NT2/D1 (cell line): ENCODE measurements around the gene TRPV5.

Source experiments
- YY1 ChIP-seq: IDR thresholded peaks from 2 replicates; pipeline ENCODE4 v1.6.1; 2011; ENCODE audit not compliant: insufficient read length, insufficient read depth
- ZNF274 ChIP-seq: IDR thresholded peaks from 2 replicates; pipeline ENCODE4 v1.6.1; 2011; ENCODE audit warnings: mild to moderate bottlenecking, low read depth, low read length

DNA sequence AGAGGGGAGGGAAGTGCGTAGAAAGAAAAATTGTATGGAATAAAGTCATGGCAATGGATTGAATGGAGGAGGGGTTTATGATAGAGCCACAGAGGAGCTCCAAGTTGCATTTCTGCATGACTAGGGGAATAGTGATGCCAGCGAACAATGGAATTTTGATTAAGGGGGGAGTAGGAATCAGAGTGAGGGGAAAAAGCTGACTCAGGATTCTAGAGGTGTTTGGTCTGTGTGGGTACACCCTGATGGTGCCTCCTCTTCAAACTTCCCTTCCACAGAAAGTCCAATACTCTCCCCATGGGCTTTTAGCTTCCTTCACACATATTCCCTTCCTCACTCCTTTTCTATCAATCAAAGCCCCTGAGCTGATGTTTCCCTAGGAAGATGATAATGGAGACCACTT is 30.4 kb upstream of the TRPV5 start:
- TF ChIP-seq ZNF274 (no peak), YY1 (no peak)
